Ascending aorta (tissue), 2 donors: ENCODE measurements around the gene NAV2. TPM values are rescaled to one million over a fixed set of nuclear protein-coding genes. Genes with fewer than 3 reads are reported as not detected.

Experiments used
- DNase-seq, 2 donors: peaks; one replicate each; pipeline ENCODE4 v3.0.0-alpha.2; 2019; ENCODE audit warnings: low spot score in 2 of 2
- H3K27ac ChIP-seq, 2 donors: fragments of 200-600 bp; sonication (generic); one replicate each; pipeline ENCODE4 v1.5.1; 2016 to 2017; ENCODE audit warnings: mild to moderate bottlenecking in 1 of 2
- H3K27me3 ChIP-seq: fragments of 200-600 bp; sonication (generic); one replicate; pipeline ENCODE4 v1.5.1; 2017
- H3K36me3 ChIP-seq, 2 donors: fragments of 200-600 bp; sonication (generic); one replicate each; pipeline ENCODE4 v1.5.1; 2016
- H3K4me1 ChIP-seq, 2 donors: fragments of 200-600 bp; sonication (generic); one replicate each; pipeline ENCODE4 v1.5.1; 2016 to 2017; ENCODE audit warnings: mild to moderate bottlenecking in 1 of 2
- H3K4me3 ChIP-seq, 2 donors: fragments of 200-600 bp; sonication (generic); one replicate each; pipeline ENCODE4 v1.5.1; 2016 to 2017; ENCODE audit warnings: mild to moderate bottlenecking in 1 of 2
- H3K9me3 ChIP-seq, 2 donors: fragments of 200-600 bp; sonication (generic); one replicate each; pipeline ENCODE4 v1.5.1; 2016
- intact Hi-C: fragments of 100-400 bp; cut with DNase I; formaldehyde crosslinking; loops from one replicate; pipeline ENCODE4 v1.15.1; 2023
- total RNA-seq: library from RNA; depleted of rRNA; stranded (reverse); fragments of >200 nt; gene quantifications from one replicate; pipeline ENCODE4 v1.1.0, GENCODE V29; 2016
- TF ChIP-seq, protein P1 (sequence below), 3 experiments: fragments of 200-600 bp in 2 of 3; fragments of 450-650 bp in 1 of 3; sonication (generic) in 2 of 3; IDR thresholded peaks; one replicate each; pipeline ENCODE4 v1.5.1; 2016 to 2019; ENCODE audit warnings: antibody characterized with exemption in 3 of 3, mild to moderate bottlenecking in 1 of 3, moderate library complexity in 1 of 3

Gene NAV2
- total RNA-seq, 1 donor from 2014 or later: 62.6 TPM

DNA sequence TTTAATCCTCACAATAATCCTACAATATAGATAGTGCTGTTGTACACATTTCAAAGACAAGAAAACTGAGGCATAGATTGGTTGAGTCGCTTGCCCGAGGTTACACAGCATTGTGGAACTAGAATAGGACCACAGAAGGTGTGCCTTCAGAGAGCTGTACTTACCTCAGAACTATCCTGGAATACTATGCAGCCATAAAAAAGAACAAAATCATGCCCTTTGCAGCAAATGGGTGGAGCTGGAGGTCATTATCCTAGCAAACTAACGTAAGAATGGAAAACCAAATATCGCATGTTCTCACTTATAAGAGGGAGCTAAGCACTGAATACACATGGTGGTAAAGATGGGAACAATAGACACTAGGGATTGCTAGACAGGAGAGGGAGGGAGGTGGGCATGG is 15.7 kb upstream of the NAV2 start:
- Histone ChIP-seq H3K9me3 (no peaks in the 10 kb centered on the region), H3K36me3 (no peaks in the 10 kb centered on the region), H3K4me3 (no peak overlapping the region), H3K4me1 (peaks cover 5 to 14% of the 10 kb centered on the region in 2 donors), H3K27ac (peak overlapping the region in 1 of 2 donors; percentile 37), H3K27me3 (no peaks in the 10 kb centered on the region)
- intact Hi-C loops: no loop called here
- no peak for DNase-seq
- TF ChIP-seq, protein P1, sequence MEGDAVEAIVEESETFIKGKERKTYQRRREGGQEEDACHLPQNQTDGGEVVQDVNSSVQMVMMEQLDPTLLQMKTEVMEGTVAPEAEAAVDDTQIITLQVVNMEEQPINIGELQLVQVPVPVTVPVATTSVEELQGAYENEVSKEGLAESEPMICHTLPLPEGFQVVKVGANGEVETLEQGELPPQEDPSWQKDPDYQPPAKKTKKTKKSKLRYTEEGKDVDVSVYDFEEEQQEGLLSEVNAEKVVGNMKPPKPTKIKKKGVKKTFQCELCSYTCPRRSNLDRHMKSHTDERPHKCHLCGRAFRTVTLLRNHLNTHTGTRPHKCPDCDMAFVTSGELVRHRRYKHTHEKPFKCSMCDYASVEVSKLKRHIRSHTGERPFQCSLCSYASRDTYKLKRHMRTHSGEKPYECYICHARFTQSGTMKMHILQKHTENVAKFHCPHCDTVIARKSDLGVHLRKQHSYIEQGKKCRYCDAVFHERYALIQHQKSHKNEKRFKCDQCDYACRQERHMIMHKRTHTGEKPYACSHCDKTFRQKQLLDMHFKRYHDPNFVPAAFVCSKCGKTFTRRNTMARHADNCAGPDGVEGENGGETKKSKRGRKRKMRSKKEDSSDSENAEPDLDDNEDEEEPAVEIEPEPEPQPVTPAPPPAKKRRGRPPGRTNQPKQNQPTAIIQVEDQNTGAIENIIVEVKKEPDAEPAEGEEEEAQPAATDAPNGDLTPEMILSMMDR (IDR thresholded peaks at IDR 0.05): no peak

DNA sequence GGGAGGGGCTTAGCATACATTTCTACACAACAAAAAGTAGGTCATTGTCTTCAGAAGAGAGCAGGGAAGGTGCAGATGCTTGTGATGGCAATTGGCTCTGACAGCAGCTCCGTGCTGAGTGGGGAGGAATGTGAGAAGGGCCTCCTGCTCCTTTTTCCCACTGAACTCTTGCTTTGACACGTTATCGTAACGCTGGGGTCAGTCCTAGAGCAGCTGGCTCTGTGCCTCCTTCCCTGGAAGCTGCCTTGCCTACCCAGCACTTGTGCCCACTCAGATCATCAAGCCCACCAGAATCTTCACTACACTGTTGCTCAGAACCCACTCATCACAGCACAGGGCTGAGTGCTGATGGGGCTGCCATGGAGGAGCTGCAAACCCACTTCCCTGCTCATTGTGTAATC is 14.9 kb upstream of the NAV2 start:
- Histone ChIP-seq H3K4me1 (peaks cover 5 to 16% of the 10 kb centered on the region in 2 donors), H3K9me3 (no peaks in the 10 kb centered on the region), H3K36me3 (no peaks in the 10 kb centered on the region), H3K4me3 (no peak overlapping the region), H3K27me3 (no peaks in the 10 kb centered on the region), H3K27ac (peak overlapping the region in 1 of 2 donors; percentile 2)
- TF ChIP-seq, protein P1 (IDR thresholded peaks at IDR 0.05): no peak
- intact Hi-C loops: loop anchor here (2.0 kb wide), 1 partner anchor 17 kb away; no protein-coding TSS in a partner anchor
- DNase-seq: no peak

DNA sequence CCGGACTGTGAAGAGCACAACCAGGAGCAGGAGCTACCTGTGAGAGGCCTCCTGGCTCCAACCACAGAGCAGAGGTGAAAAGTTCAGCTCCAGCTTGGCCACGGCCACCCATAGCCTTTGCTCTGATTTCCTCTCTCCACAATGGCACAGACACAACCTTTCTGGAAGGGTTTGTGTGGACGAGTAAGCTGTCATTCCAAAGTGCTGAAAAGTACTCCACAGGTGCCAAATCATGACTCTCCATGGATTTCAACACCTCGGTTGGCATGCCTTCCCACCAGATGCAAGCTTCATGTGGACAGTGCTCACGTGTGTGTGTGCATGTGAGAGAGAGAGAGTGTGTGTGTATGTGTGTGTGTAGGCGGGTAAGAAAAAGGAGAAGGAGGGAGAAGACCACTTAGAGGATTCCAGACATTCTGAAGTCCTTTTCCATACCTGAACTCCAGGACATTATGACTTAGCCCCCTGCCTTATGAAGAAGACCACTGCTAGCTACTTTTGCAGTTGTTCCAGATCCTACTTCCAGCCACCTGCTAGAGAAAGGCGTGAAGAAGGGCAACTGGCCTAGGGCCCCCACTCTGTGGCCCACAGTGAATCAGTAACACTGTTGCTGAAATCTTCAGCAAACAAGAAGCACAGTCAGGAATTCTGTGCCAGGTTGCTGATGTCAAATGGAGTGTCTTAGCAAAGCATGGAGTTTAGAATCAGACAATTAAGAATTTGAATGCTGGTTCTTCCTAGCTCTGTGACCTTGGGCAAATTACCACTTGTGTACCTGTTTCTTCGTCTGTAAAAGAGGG is 13.9 kb upstream of the NAV2 start:
- no peaks in the 10 kb centered on the region for H3K9me3 ChIP-seq
- H3K36me3 ChIP-seq: no peaks in the 10 kb centered on the region
- no peak overlapping the region for H3K27ac ChIP-seq
- no peak overlapping the region for H3K4me3 ChIP-seq
- H3K27me3 ChIP-seq: no peaks in the 10 kb centered on the region
- peaks cover 5 to 21% of the 10 kb centered on the region in 2 donors for H3K4me1 ChIP-seq
- DNase-seq: peak in 1 of 2 donors; percentile 79
- TF ChIP-seq, protein P1 (IDR thresholded peaks at IDR 0.05): no peak
- intact Hi-C loops: loop anchor here (2.0 kb wide), 1 partner anchor 18 kb away; no protein-coding TSS in a partner anchor

DNA sequence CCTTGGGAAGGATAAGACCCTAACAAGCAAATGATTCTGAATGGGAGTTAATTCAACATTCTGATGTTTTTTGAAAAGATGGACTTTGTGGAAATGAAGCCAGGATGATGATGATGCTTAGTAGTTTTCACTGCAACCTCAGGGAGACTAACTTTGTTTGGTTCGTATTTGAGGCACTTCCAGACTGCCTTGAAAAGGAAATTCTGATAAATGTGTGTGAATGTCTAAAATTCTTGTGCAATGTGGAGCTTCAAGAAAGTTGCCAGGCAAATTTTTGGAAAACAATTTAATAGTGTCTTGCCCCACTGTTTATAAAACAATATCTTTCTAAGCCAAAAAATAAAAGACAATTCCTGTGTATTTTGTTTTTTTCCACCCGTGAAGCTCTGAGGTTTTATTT is 11.2 kb upstream of the NAV2 start:
- H3K4me3 ChIP-seq: no peak overlapping the region
- H3K27me3 ChIP-seq: no peaks in the 10 kb centered on the region
- TF ChIP-seq, protein P1 (IDR thresholded peaks at IDR 0.05): no peak
- peak overlapping the region; percentile 56 to 57 for H3K27ac ChIP-seq
- H3K9me3 ChIP-seq: no peaks in the 10 kb centered on the region
- H3K36me3 ChIP-seq: no peaks in the 10 kb centered on the region
- DNase-seq: no peak
- intact Hi-C loops: no loop called here
- peaks cover 5 to 24% of the 10 kb centered on the region in 2 donors for H3K4me1 ChIP-seq

DNA sequence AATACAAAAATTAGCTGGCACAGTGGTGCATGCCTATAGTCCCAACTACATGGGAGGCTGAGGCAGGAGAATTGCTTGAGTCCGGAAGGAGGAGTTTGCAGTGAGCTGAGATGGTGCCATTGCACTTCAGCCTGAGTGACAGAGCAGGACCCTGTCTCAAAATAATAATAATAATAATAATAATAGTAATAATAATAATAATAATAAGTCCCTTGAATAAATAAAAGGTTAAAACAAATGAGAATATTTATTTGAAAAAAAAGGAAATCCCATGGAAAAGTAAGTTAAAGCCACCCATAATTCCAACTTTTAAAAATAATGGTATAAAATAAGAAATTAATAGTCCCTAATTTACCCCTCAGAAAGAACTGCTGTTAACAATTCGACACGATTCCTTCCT is 10.0 kb upstream of the NAV2 start:
- peaks cover 5 to 24% of the 10 kb centered on the region in 2 donors for H3K4me1 ChIP-seq
- no peak overlapping the region for H3K4me3 ChIP-seq
- no peak for DNase-seq
- no peaks in the 10 kb centered on the region for H3K36me3 ChIP-seq
- no peaks in the 10 kb centered on the region for H3K9me3 ChIP-seq
- TF ChIP-seq, protein P1 (IDR thresholded peaks at IDR 0.05): no peak
- H3K27ac ChIP-seq: no peak overlapping the region
- no peaks in the 10 kb centered on the region for H3K27me3 ChIP-seq
- intact Hi-C loops: no loop called here
